Hepatocyte (in vitro differentiated cells): ENCODE data around the gene SMG9.

Source experiments
- CTCF ChIP-seq: fragments of 200-600 bp; sonication (generic); IDR thresholded peaks from 2 replicates; pipeline ENCODE4 v1.5.1; 2016; ENCODE audit warnings: antibody characterized with exemption, mild to moderate bottlenecking; ENCODE audit not compliant: poor library complexity
- EZH2 ChIP-seq: fragments of 200-600 bp; sonication (generic); IDR thresholded peaks from 2 replicates; pipeline ENCODE4 v1.6.1; 2016; ENCODE audit warnings: antibody characterized with exemption, mild to moderate bottlenecking, borderline replicate concordance

GRCh38 chr19:43782311-43782660, 27.5 kb upstream of the SMG9 start:
- TF ChIP-seq CTCF (no peak), EZH2 (no peak)
